Panc1 (cell line): ENCODE results near the gene PLEKHG2.

ENCODE experiments used
- POLR2AphosphoS5 ChIP-seq: IDR thresholded peaks from 2 replicates; pipeline ENCODE4 v1.6.1; 2012; ENCODE audit warnings: mild to moderate bottlenecking, low read depth, low read length, moderate library complexity
- SIN3A ChIP-seq: IDR thresholded peaks from 2 replicates; pipeline ENCODE4 v1.6.1; 2012; ENCODE audit warnings: low read depth, mild to moderate bottlenecking, low read length, moderate library complexity, borderline replicate concordance; ENCODE audit not compliant: insufficient read depth
- TF ChIP-seq, protein P1 (sequence below): fragments of 450-650 bp; IDR thresholded peaks from 2 replicates; pipeline ENCODE4 v1.5.1; 2017; ENCODE audit warnings: mild to moderate bottlenecking

DNA sequence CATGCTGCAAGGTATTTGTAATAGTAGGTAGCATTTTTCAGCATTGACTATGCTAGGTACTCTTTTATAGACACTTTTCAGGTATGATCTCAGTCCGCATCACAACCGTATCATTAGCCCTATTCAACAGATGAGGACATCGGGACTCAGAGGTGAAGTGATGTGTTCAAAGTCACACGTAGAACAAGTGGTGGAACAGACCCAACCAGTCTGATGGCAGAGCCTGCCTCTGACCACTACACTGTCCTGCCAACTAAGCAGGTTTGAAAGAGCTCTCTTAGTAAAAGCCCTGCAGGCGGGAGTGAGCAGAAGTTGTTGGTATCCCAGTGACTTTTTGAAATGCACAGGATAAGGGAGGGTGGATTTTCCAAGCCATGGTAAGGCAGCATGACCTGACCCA, 41.7 kb upstream of the PLEKHG2 start:
- TF ChIP-seq, protein P1, sequence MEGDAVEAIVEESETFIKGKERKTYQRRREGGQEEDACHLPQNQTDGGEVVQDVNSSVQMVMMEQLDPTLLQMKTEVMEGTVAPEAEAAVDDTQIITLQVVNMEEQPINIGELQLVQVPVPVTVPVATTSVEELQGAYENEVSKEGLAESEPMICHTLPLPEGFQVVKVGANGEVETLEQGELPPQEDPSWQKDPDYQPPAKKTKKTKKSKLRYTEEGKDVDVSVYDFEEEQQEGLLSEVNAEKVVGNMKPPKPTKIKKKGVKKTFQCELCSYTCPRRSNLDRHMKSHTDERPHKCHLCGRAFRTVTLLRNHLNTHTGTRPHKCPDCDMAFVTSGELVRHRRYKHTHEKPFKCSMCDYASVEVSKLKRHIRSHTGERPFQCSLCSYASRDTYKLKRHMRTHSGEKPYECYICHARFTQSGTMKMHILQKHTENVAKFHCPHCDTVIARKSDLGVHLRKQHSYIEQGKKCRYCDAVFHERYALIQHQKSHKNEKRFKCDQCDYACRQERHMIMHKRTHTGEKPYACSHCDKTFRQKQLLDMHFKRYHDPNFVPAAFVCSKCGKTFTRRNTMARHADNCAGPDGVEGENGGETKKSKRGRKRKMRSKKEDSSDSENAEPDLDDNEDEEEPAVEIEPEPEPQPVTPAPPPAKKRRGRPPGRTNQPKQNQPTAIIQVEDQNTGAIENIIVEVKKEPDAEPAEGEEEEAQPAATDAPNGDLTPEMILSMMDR, result no peak
- TF ChIP-seq SIN3A (no peak), POLR2AphosphoS5 (no peak)
